Effector memory CD4-positive, alpha-beta T cell (primary cell): ENCODE measurements around the gene CCDC126.

Experiments
- DNase-seq, 3 donors: peaks; one replicate each; pipeline ENCODE4 v3.0.0-alpha.2; 2020
- H3K27ac ChIP-seq: 2 replicates; pipeline ENCODE4 v1.7.0; 2013; ENCODE audit warnings: mild to moderate bottlenecking, low read length, moderate library complexity; ENCODE audit not compliant: insufficient read depth, poor library complexity, severe bottlenecking
- H3K27me3 ChIP-seq: replicated peaks from 2 replicates; pipeline ENCODE4 v1.7.0; 2013; ENCODE audit warnings: mild to moderate bottlenecking, low read length; ENCODE audit not compliant: insufficient read depth, control insufficient read depth, poor library complexity, severe bottlenecking
- H3K36me3 ChIP-seq: 2 replicates; pipeline ENCODE4 v1.7.0; 2013; ENCODE audit warnings: mild to moderate bottlenecking, low read length, moderate library complexity; ENCODE audit not compliant: control insufficient read depth, insufficient read depth
- H3K4me1 ChIP-seq: 2 replicates; pipeline ENCODE4 v1.7.0; 2013; ENCODE audit warnings: low read length, mild to moderate bottlenecking; ENCODE audit not compliant: control insufficient read depth, insufficient read depth, poor library complexity, severe bottlenecking
- H3K4me3 ChIP-seq: 2 replicates; pipeline ENCODE4 v1.7.0; 2013; ENCODE audit warnings: low read length, low read depth, mild to moderate bottlenecking; ENCODE audit not compliant: insufficient read depth, poor library complexity, severe bottlenecking
- H3K9me3 ChIP-seq: 2 replicates; pipeline ENCODE4 v1.7.0; 2013; ENCODE audit warnings: mild to moderate bottlenecking, low read length, moderate library complexity; ENCODE audit not compliant: control insufficient read depth

Gene CCDC126

DNA sequence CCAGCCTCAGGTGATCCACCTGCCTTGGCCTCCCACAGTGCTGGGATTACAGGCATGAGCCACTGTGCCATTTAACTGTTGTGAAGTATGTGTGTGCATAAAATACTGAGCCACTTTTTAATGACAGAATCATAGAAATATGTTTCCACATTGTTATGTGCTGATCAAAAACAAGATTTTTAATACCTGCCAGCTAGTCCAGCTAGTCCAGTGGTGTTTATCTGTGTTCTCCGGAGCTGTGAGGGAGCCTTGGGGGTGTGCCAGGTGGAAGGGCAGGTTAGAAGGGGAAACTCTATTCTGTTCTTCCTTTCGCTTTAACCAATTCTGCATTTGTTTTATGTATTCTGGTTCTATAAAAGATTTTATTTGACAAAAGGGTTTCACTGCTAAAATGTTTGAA lies 89.8 kb downstream of the CCDC126 start:
- H3K27ac ChIP-seq: no peak overlapping the region
- H3K4me1 ChIP-seq: no peaks in the 10 kb centered on the region
- no peaks in the 10 kb centered on the region for H3K36me3 ChIP-seq
- no peak for DNase-seq
- no peaks in the 10 kb centered on the region for H3K9me3 ChIP-seq
- no peak overlapping the region for H3K4me3 ChIP-seq
- H3K27me3 ChIP-seq: no peaks in the 10 kb centered on the region

- H3K27ac ChIP-seq: no peak overlapping the region
- no peaks in the 10 kb centered on the region for H3K4me1 ChIP-seq
- H3K4me3 ChIP-seq: no peak overlapping the region
- no peak for DNase-seq
- H3K27me3 ChIP-seq: no peaks in the 10 kb centered on the region
- H3K9me3 ChIP-seq: no peaks in the 10 kb centered on the region
- H3K36me3 ChIP-seq: no peaks in the 10 kb centered on the region
These were observed 92.0 kb downstream of the CCDC126 start for GRCh38 chr7:23689165-23689564.

DNA sequence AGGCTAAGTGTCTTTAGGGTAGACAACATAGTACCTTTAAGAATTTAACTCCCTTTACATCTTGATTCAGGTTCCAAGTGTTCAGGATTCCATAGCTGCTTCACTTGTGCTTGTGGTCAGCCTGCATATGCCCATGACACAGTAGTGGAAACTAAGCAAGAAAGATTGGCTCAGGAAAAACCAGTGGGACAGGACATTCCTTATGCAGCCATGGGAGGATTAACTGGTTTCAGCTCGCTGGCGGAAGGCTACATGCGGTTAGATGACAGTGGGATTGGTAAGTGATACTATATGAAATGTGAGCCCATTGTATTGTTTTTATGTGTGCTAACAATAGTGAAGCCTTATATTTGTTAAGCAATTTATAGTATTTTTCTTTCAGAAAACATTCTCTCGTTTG lies 94.1 kb downstream of the CCDC126 start:
- Histone ChIP-seq H3K27me3 (no peaks in the 10 kb centered on the region), H3K36me3 (no peaks in the 10 kb centered on the region), H3K9me3 (no peaks in the 10 kb centered on the region), H3K4me1 (no peaks in the 10 kb centered on the region), H3K4me3 (no peak overlapping the region), H3K27ac (no peak overlapping the region)
- no peak for DNase-seq

GRCh38 chr7:23693224-23693623 lies 96.0 kb downstream of the CCDC126 start:
- Histone ChIP-seq H3K4me1 (no peaks in the 10 kb centered on the region), H3K4me3 (no peak overlapping the region), H3K9me3 (no peaks in the 10 kb centered on the region), H3K27me3 (no peaks in the 10 kb centered on the region), H3K36me3 (no peaks in the 10 kb centered on the region), H3K27ac (no peak overlapping the region)
- DNase-seq: no peak
